Natural killer cell (primary cell): ENCODE data around the gene ELOVL1. TPM values are rescaled to one million over a fixed set of nuclear protein-coding genes. Genes with fewer than 3 reads are reported as not detected.

Experiments
- ATAC-seq, 3 donors: fragments of 150-1000 bp in 2 of 3; fragments of 200-7000 bp in 1 of 3; cut with Tn5 transposase; 1 replicate in 1 of 3; 2 replicates in 2 of 3; pipeline ENCODE4 v1.10.0; 2021; ENCODE audit warnings: mild to moderate bottlenecking in 2 of 3, moderate library complexity in 2 of 3
- DNase-seq, 2 donors: peaks; one replicate each; pipeline versions ENCODE4 v3.0.0 to v3.0.0-alpha.2; 2013 to 2021; ENCODE audit warnings: mixed read lengths in 1 of 2
- H3K27ac ChIP-seq: one replicate; pipeline ENCODE4 v1.5.1; 2013; ENCODE audit warnings: mild to moderate bottlenecking, low read length
- H3K27me3 ChIP-seq: one replicate; pipeline ENCODE4 v1.6.1; 2013; ENCODE audit warnings: low read length; ENCODE audit not compliant: control insufficient read depth, insufficient read depth
- H3K36me3 ChIP-seq: one replicate; pipeline ENCODE4 v1.6.1; 2013; ENCODE audit warnings: low read length; ENCODE audit not compliant: control insufficient read depth, insufficient read depth
- H3K4me1 ChIP-seq: one replicate; pipeline ENCODE4 v1.6.1; 2013; ENCODE audit warnings: low read length; ENCODE audit not compliant: control insufficient read depth, insufficient read depth
- H3K4me3 ChIP-seq: one replicate; pipeline ENCODE4 v1.5.1; 2013; ENCODE audit warnings: low read length
- H3K9me3 ChIP-seq: one replicate; pipeline ENCODE4 v1.6.1; 2013; ENCODE audit warnings: low read length; ENCODE audit not compliant: control insufficient read depth, insufficient read depth
- H3K27ac Mint-ChIP-seq, 2 donors: one replicate each; pipeline ENCODE4 v1.8.0; 2022; ENCODE audit warnings: mild to moderate bottlenecking in 2 of 2, mixed read lengths in 2 of 2, moderate library complexity in 1 of 2
- H3K27me3 Mint-ChIP-seq, 2 donors: one replicate each; pipeline ENCODE4 v1.8.0; 2022; ENCODE audit warnings: low read depth in 2 of 2, mixed read lengths in 2 of 2
- H3K36me3 Mint-ChIP-seq: one replicate; pipeline ENCODE4 v1.8.0; 2022; ENCODE audit warnings: mixed read lengths
- H3K4me1 Mint-ChIP-seq, 2 donors: one replicate each; pipeline ENCODE4 v1.8.0; 2022; ENCODE audit warnings: mixed read lengths in 2 of 2
- H3K4me3 Mint-ChIP-seq: one replicate; pipeline ENCODE4 v1.8.0; 2022; ENCODE audit warnings: mild to moderate bottlenecking, moderate library complexity, mixed read lengths
- H3K9me3 Mint-ChIP-seq, 2 donors: one replicate each; pipeline ENCODE4 v1.8.0; 2022; ENCODE audit warnings: mixed read lengths in 2 of 2
- WGBS: methylation state at CpG from one replicate; pipeline ENCODE4 v1.1.7; 2013; ENCODE audit warnings: missing lambda C conversion rate; ENCODE audit not compliant: insufficient coverage; 5-methylcytosine and 5-hydroxymethylcytosine counted together
- intact Hi-C: fragments of 100-400 bp; cut with micrococcal nuclease; formaldehyde crosslinking; loops from one replicate; pipeline ENCODE4 v1.14.2; 2022
- total RNA-seq, 4 donors: library from RNA; stranded (reverse); fragments of 120-200 nt in 1 of 4; gene quantifications; one replicate each; pipeline versions ENCODE4 v1.2.3 to v1.2.4, GENCODE V29; 2013 to 2022
- TF ChIP-seq, protein P1 (sequence below): fragments of 200-600 bp; IDR thresholded peaks from one replicate; pipeline ENCODE4 v1.8.0; 2022; ENCODE audit warnings: antibody characterized with exemption

Gene ELOVL1
- total RNA-seq, 3 donors from 2014 or later (not counting 1 experiment from before 2014, with no cell fraction given): 53.2 to 73.0 (median 67.5) TPM

DNA sequence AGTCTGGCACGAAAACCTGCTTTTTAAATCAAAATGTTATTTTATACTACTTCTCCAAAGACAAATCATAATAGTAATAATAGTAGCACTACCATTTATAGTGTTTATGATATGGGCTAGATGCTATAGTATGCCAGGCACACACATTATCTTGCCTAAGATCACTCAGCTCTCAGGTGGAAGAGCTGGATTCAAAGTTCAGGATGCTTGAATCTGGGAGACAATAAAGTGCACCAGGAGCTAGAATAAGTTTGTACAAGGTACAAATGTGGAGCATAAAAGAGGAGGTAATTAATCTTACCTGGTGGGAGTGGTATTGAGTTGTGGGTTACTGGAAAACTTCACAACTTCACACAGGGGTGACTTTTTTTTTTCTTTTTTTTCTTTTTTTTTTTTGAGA, 10.0 kb upstream of the ELOVL1 start:
- Mint-ChIP-seq H3K4me1 (peaks cover 0 to 10% of the 10 kb centered on the region in 2 donors), H3K9me3 (no peaks in the 10 kb centered on the region), H3K27me3 (no peaks in the 10 kb centered on the region), H3K4me3 (no peak overlapping the region), H3K36me3 (peaks cover 4% of the 10 kb centered on the region), H3K27ac (no peak overlapping the region)
- H3K36me3 ChIP-seq: peaks cover 6% of the 10 kb centered on the region
- H3K9me3 ChIP-seq: no peaks in the 10 kb centered on the region
- TF ChIP-seq, protein P1, sequence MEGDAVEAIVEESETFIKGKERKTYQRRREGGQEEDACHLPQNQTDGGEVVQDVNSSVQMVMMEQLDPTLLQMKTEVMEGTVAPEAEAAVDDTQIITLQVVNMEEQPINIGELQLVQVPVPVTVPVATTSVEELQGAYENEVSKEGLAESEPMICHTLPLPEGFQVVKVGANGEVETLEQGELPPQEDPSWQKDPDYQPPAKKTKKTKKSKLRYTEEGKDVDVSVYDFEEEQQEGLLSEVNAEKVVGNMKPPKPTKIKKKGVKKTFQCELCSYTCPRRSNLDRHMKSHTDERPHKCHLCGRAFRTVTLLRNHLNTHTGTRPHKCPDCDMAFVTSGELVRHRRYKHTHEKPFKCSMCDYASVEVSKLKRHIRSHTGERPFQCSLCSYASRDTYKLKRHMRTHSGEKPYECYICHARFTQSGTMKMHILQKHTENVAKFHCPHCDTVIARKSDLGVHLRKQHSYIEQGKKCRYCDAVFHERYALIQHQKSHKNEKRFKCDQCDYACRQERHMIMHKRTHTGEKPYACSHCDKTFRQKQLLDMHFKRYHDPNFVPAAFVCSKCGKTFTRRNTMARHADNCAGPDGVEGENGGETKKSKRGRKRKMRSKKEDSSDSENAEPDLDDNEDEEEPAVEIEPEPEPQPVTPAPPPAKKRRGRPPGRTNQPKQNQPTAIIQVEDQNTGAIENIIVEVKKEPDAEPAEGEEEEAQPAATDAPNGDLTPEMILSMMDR: no peak
- no peak overlapping the region for H3K27ac ChIP-seq
- no peak for ATAC-seq
- no peak for DNase-seq
- no peak overlapping the region for H3K4me3 ChIP-seq
- H3K4me1 ChIP-seq: peaks cover 3% of the 10 kb centered on the region
- no CpG with 5 or more reads among the region's 1 CpG for WGBS
- intact Hi-C loops: no loop called here
- no peaks in the 10 kb centered on the region for H3K27me3 ChIP-seq

DNA sequence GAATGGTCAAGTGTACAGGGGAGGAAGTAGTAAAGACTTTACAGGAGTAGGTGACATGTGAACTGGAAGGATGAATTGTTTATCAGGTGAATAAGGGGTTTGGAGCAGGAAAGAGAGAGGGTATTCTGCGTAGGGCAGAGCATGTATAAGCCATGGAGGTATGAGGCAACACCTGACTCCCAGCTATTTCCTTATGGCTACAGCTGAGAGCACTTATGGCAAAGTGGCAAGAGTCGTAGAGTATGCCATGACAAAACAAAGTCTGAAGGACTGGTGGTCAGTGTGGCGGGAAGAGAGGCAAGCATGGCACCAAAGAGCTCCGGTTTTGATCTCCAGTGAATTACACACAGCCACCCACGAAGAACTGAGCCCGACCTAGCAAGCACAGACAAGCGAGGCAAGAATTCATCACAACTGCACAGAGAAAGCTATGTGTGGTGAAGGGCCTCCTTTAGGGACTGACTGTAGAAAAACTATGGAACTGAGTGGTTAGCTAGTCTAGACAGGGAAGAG, 9.0 kb upstream of the ELOVL1 start:
- no peak overlapping the region for H3K4me3 Mint-ChIP-seq
- no peaks in the 10 kb centered on the region for H3K4me1 ChIP-seq
- 88% methylated on average over 7 of the region's 7 CpGs for WGBS
- H3K27me3 ChIP-seq: no peaks in the 10 kb centered on the region
- intact Hi-C loops: no loop called here
- no peak overlapping the region for H3K4me3 ChIP-seq
- no peaks in the 10 kb centered on the region for H3K9me3 ChIP-seq
- no peak overlapping the region for H3K27ac Mint-ChIP-seq
- no peaks in the 10 kb centered on the region for H3K36me3 ChIP-seq
- no peaks in the 10 kb centered on the region for H3K36me3 Mint-ChIP-seq
- ATAC-seq: no peak
- TF ChIP-seq, protein P1: no peak
- H3K27ac ChIP-seq: no peak overlapping the region
- no peaks in the 10 kb centered on the region for H3K9me3 Mint-ChIP-seq
- H3K4me1 Mint-ChIP-seq: peaks cover 0 to 10% of the 10 kb centered on the region in 2 donors
- DNase-seq: no peak
- no peaks in the 10 kb centered on the region for H3K27me3 Mint-ChIP-seq

- no peak overlapping the region for H3K4me3 Mint-ChIP-seq
- TF ChIP-seq, protein P1: no peak
- H3K9me3 ChIP-seq: no peaks in the 10 kb centered on the region
- H3K36me3 ChIP-seq: no peaks in the 10 kb centered on the region
- no peak overlapping the region for H3K27ac Mint-ChIP-seq
- no peaks in the 10 kb centered on the region for H3K27me3 ChIP-seq
- peaks cover 12 to 13% of the 10 kb centered on the region in 2 donors for H3K4me1 Mint-ChIP-seq
- 87% methylated on average over 4 of the region's 4 CpGs for WGBS
- DNase-seq (no peak), ATAC-seq (no peak)
- H3K4me1 ChIP-seq: peaks cover 9% of the 10 kb centered on the region
- no peaks in the 10 kb centered on the region for H3K36me3 Mint-ChIP-seq
- H3K27ac ChIP-seq: no peak overlapping the region
- H3K27me3 Mint-ChIP-seq: no peaks in the 10 kb centered on the region
- no peaks in the 10 kb centered on the region for H3K9me3 Mint-ChIP-seq
- no peak overlapping the region for H3K4me3 ChIP-seq
- intact Hi-C loops: no loop called here
Measured at GRCh38 chr1:43373066-43373940, 5.5 kb upstream of the ELOVL1 start.
